IPS-NIHi11 (cell line): Measurements from ENCODE around the gene ADIPOR1.

ENCODE experiments used
- DNase-seq: peaks from one replicate; pipeline ENCODE4 v3.0.0; 2012; ENCODE audit warnings: mixed read lengths, low spot score

ADIPOR1 gene

DNA sequence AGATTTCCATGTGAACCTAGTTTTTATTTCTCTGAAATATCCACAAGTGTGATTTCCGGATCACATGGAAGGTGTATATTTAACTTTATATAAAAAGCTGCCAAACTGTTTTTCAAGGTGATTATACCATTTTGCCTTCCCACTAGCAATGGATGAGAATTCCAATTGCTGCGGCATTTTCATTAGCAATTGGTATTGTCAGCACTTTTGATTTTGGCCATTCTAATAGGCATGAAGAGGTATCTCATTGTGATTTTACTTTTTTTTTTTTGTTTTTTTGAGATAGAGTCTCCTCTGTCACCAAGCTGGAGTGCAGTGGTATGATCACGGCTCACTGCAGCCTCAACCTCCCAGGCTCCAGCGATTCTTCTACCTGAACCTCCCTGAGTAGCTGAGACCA is 13.9 kb upstream of the ADIPOR1 start:
- DNase-seq: no peak

DNA sequence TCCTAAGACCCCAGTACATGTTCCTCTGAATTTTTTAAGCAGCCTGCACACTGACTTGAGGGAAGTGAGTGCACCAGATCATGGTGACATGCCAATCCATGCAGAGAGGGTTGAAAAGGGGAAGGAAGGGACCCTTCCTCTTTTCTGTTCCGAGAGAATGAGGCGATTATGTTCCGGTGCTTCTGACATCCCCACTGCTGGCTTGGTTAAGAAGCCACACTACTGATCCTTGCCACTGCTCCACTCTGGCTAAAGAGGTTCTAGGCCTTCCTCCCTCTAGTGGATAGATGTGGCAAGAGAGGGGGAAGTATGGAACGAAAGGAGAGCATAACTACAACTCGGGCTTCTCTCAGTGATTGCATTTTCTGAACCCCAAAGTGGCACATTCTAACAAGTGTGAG is 10.8 kb upstream of the ADIPOR1 start:
- peak; percentile 72 for DNase-seq

DNA sequence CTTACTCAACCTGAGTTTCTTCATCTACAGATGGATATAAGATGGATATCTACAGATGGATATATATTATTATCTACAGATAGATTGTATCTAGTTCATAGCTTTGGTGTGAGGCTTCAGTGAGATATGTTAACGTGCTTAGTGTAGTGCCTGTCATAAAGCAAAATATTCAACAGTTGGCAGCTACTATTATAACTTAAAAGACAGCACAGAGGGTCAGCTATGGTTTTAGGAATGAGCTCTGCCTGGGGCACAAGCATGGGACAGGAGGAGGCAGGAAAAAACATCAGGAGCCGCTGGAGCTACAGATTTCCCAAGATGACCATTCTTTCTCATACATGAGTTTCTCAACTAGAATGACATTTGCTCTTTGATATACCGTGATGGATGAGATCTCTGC is 10.2 kb upstream of the ADIPOR1 start:
- no peak for DNase-seq

- no peak for DNase-seq
Observed at GRCh38 chr1:202967684-202968281, 9.7 kb upstream of the ADIPOR1 start.

GRCh38 chr1:202966006-202966898 is 8.1 kb upstream of the ADIPOR1 start:
- DNase-seq: peak; percentile 12

- no peak for DNase-seq
Observed at GRCh38 chr1:202965422-202965821, 7.3 kb upstream of the ADIPOR1 start.

DNA sequence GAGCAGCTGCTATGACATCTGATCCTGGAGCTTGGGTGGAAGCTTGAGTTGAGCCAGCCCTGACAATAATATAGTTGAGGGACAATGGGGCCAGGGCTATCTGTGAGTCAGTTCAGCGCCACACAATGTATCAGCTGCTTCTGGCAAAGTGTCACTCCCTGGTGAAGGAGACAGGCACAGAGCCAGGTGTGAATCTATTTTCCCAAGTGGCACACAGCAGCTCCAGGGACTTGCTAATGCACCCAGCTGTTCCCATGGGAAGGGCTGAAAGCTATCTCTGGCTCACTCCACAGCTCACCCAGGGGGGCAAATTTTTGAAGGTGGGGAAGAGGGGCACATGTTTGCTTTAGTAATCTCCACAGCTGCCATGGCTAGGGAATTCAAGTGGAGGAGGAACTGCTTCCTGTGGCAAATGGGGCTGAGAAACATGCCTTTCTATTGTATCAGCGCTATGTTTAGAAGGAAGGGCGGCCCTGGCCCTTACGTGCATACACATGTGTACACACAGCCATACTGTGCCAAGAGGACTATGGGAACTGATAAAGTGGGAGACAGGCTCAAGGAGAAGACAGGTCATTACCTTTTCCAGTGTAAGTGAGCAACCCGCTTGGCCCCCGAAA is 6.8 kb upstream of the ADIPOR1 start:
- DNase-seq: no peak

DNA sequence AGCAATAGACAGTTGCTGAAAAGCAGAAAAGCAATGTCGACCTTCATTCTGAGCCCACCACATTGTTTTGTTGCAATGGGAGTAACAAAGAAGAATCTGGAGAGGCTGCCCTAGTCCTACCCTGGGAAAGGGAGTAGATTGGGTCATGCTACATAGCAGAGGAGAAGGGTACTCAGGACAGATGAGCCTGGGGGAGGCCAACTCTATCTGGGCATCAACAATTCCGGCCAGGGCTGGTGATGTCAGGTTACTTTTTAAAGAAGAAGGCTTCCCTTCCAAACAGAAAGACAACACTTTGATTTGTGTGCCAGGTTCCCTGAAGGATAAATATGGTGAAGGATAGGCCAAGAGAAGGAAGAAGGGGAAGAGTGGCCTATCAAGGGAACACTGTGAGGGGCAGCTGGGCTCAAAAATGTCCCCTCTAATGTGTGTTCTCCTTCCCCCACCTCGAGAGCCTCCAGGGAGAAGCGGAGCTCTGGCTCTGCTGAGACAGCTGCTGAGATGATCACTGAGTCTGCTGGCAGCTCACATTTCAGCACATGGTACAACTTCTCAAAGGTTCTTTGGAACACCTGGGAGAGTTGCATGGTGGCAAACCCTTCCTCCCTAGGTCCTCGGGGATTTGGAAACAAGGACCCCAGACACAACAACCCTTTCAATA is 3.2 kb upstream of the ADIPOR1 start:
- no peak for DNase-seq

GRCh38 chr1:202959276-202959620 is 1.1 kb upstream of the ADIPOR1 start:
- no peak for DNase-seq

DNA sequence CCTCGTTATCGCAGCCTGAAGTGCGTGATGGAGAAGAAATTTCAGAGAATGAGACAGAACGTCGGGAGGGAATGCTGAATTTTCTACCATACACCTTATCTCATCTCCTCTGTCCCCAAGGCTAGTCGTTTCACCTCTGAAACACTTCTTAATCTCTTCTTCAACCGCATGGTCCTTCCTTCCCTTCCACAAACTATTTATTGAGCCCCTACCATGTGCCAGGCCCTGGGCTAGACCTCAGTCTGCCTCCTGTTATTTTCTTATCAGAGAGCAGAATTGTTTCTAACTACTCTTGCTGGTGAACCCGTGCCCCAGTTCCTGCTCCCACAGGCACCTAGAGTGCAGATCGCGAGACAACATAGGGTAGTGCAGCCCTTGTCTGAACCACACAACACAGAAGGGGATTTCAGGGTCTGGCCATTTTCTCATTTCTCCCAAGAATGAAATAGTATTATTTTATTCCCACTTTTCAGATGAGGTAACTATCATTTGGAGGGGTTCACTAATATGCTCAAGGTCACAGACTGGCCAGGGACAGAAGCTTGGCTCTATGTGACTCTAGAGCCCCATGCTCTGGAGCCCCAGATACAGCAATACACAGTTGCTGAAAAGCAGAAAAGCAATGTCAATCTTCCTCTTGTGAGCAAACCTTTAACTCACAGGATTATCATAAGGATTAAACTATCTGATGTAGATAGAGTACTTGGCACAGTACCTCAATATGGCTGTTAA is 598 bp upstream of the ADIPOR1 start:
- no peak for DNase-seq

DNA sequence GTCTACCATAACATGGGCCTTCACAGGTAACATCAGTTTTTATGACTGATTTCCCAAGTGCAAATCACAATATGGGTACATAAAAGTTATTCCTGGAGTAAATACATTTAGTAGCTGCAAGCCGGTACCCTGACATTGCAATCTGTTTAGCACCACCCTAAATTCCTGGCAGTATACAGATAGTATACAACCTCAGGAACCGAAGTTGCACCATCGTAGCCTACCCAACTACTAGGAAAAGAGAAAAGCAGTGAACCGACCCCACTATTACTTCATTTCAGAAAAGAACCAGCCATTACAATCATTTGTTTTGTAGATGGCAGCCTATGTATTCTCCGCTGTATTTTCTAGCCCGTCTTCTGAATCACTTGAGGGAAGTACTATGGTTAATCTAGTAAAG is 1.1 kb downstream of the ADIPOR1 start:
- DNase-seq: no peak

GRCh38 chr1:202954057-202954745 is 3.9 kb downstream of the ADIPOR1 start:
- DNase-seq: no peak

- no peak for DNase-seq
Observed at GRCh38 chr1:202953392-202953791, 4.7 kb downstream of the ADIPOR1 start.

GRCh38 chr1:202952818-202953217 is 5.3 kb downstream of the ADIPOR1 start:
- DNase-seq: no peak

DNA sequence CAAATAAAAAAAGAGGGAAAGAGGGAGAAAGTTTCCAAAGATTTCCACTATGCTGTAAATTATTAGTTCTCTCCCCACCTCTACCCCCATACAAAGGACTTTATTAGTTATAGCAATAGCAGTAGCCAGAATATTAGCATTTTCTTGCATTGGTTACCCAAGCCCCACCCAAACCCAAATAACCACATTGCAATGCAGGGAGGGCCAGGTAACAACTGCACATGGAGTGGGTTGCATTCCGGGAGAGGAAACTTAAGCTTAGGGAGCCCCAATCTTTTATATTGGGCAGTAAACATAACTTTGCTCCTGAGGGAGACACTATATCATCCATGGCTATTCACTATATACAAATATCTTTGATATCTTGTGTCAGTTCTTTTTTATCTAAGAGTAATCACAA is 6.0 kb downstream of the ADIPOR1 start:
- DNase-seq: no peak

DNA sequence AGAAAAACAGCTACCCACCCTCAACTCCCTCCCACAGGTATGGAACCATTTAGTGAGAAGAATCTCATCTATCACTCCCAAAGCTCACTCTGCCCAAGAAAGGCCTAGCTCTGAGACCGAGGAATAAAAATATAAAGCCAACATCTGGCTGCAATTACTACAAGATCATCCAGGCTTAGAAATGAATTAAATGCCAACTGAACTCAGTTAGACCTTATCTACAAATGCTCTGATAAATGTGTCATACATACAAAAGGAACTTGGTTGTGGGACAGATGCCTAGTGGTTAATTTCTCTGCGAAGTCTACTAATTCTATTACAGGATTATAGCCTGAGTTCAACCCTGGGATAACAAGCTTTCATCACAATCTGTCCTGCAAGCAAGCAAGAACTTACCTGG is 6.7 kb downstream of the ADIPOR1 start:
- DNase-seq: no peak

DNA sequence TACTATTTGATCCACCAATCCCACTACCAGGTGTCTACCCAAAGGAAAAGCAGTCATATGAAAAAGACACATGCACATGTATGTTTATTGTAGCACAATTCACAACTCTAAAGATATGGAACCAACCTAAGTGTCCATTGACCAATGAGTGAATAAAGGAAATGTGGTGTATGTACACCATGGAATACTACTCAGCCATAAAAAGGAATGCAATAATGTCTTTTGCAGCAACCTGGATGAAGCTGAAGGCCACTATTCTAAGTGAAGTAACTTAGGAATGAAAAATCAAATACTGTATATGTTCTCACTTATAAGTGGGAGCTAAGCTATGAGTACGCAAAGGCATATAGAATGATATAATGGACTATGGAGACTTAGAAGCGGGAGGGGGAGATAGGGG is 12.6 kb downstream of the ADIPOR1 start:
- DNase-seq: no peak

DNA sequence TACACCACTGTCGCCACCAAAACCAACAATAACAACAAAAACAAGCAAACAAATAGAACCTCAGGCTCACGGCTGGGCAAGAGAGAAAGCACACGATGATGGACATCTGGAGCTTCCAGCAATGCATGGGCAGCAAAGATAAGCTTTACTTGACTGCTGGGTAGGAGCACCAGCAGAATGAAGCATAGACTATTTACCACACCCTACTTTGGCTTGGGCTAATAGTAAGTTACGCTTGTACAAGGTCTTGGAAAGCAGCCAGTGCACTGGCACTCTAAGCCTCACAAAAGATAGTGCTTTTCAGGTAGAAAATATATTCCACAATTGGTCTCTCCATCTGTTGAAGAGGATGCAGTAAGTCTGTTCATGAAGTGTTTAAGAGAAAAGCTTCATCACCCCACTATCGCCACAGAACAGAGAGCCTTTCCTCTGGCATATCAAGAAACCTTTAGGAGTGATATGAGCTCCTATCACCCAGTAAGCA is 13.6 kb downstream of the ADIPOR1 start:
- no peak for DNase-seq

GRCh38 chr1:202942426-202942825 is 15.7 kb downstream of the ADIPOR1 start:
- no peak for DNase-seq

DNA sequence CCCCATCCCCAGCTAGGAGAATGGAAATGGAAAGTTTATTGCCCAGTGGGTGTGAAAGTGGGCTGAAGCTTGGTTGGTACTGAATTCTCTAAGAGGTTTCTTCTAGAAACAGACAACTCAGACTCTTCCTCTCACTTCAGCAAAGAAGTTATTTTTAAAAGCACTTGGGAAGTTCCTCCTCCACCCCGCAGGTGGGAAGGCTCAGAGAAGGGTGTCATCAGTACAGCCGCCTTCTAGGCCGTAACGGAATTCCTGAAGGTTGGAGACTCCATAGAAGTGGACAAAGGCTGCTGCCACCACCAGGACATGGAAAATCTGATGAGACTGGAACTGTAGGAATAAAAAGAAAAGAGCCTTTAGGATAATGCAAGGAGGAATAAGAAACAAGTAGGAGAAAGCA is 16.7 kb downstream of the ADIPOR1 start:
- DNase-seq: no peak

- DNase-seq: no peak
Observed at GRCh38 chr1:202940561-202940960, 17.6 kb downstream of the ADIPOR1 start.
